MM.1S (cell line): ENCODE data around the gene FAM241A.

Source experiments
- DNase-seq: peaks from one replicate; pipeline ENCODE4 v3.0.0-alpha.2; 2015
- H2AFZ ChIP-seq: fragments of 300-600 bp; sonication (generic); 2 replicates; pipeline ENCODE4 v1.6.0; 2016; ENCODE audit warnings: antibody characterized with exemption, low read length
- H3F3A ChIP-seq: fragments of 300-600 bp; sonication (generic); 2 replicates; pipeline ENCODE4 v1.6.1; 2016; ENCODE audit warnings: mild to moderate bottlenecking, antibody characterized with exemption, low read length, moderate library complexity, mixed read lengths; ENCODE audit not compliant: insufficient read depth
- H3K27ac ChIP-seq: fragments of 300-600 bp; sonication (generic); 2 replicates; pipeline ENCODE4 v1.5.1; 2016; ENCODE audit warnings: mild to moderate bottlenecking, low read length
- H3K27me3 ChIP-seq: fragments of 300-600 bp; sonication (generic); replicated peaks from 2 replicates; pipeline ENCODE4 v1.6.0; 2016; ENCODE audit warnings: low read length; ENCODE audit not compliant: insufficient read depth
- H3K36me3 ChIP-seq: fragments of 300-600 bp; sonication (generic); replicated peaks from 2 replicates; pipeline ENCODE4 v1.6.1; 2016; ENCODE audit warnings: mild to moderate bottlenecking, low read length, mixed read lengths; ENCODE audit not compliant: insufficient read depth
- H3K4me1 ChIP-seq: fragments of 300-600 bp; sonication (generic); 2 replicates; pipeline ENCODE4 v1.6.1; 2016; ENCODE audit warnings: low read length, mixed read lengths
- H3K4me2 ChIP-seq: fragments of 300-600 bp; sonication (generic); 2 replicates; pipeline ENCODE4 v1.6.0; 2016; ENCODE audit warnings: low read depth, low read length
- H3K4me3 ChIP-seq: fragments of 300-600 bp; sonication (generic); 2 replicates; pipeline ENCODE4 v1.5.1; 2016; ENCODE audit warnings: low read length, mixed read lengths
- H3K79me2 ChIP-seq: fragments of 300-600 bp; sonication (generic); 2 replicates; pipeline ENCODE4 v1.6.1; 2016; ENCODE audit warnings: mixed run types, low read length, mixed read lengths
- H3K9ac ChIP-seq: fragments of 300-600 bp; sonication (generic); 2 replicates; pipeline ENCODE4 v1.6.1; 2016; ENCODE audit warnings: low read length, mixed read lengths
- H3K9me2 ChIP-seq: fragments of 300-600 bp; sonication (generic); replicated peaks from 2 replicates; pipeline ENCODE4 v1.6.1; 2016; ENCODE audit warnings: mild to moderate bottlenecking, low read length, mixed read lengths; ENCODE audit not compliant: insufficient read depth
- H3K9me3 ChIP-seq: fragments of 300-600 bp; sonication (generic); replicated peaks from 2 replicates; pipeline ENCODE4 v1.6.1; 2016; ENCODE audit warnings: mild to moderate bottlenecking, low read length, mixed read lengths; ENCODE audit not compliant: insufficient read depth
- H4K20me1 ChIP-seq: fragments of 300-600 bp; sonication (generic); 2 replicates; pipeline ENCODE4 v1.6.1; 2016; ENCODE audit warnings: mild to moderate bottlenecking, low read length, moderate library complexity, mixed read lengths; ENCODE audit not compliant: insufficient read depth
- CTCF ChIP-seq: fragments of 300-600 bp; sonication (generic); IDR thresholded peaks from 2 replicates; pipeline ENCODE4 v1.5.1; 2016; ENCODE audit warnings: antibody characterized with exemption, low read length, mixed read lengths
- EZH2 ChIP-seq: fragments of 300-600 bp; sonication (generic); optimal IDR thresholded peaks from 2 replicates; pipeline ENCODE3; 2017; ENCODE audit warnings: low read depth, mild to moderate bottlenecking, antibody characterized with exemption, low read length, mixed read lengths
- EZH2phosphoT487 ChIP-seq: fragments of 300-600 bp; sonication (generic); IDR thresholded peaks from 2 replicates; pipeline ENCODE4 v1.6.1; 2018; ENCODE audit warnings: antibody characterized with exemption, low read length

Gene FAM241A

GRCh38 chr4:112127803-112128202 lies 17.5 kb upstream of the FAM241A start:
- no peaks in the 10 kb centered on the region for H3K36me3 ChIP-seq
- H3K9me3 ChIP-seq = no peaks in the 10 kb centered on the region
- no peaks in the 10 kb centered on the region for H4K20me1 ChIP-seq
- H3K79me2 ChIP-seq = no peaks in the 10 kb centered on the region
- no peaks in the 10 kb centered on the region for H3K9me2 ChIP-seq
- H3K27me3 ChIP-seq = no peaks in the 10 kb centered on the region
- no peak overlapping the region for H3K27ac ChIP-seq
- no peak overlapping the region for H3K4me3 ChIP-seq
- no peak for TF ChIP-seq EZH2
- no peak for TF ChIP-seq CTCF
- TF ChIP-seq EZH2phosphoT487 = no peak
- no peaks in the 10 kb centered on the region for H3K4me1 ChIP-seq
- no peaks in the 10 kb centered on the region for H3F3A ChIP-seq
- no peak overlapping the region for H3K4me2 ChIP-seq
- H2AFZ ChIP-seq = no peak overlapping the region
- no peak for DNase-seq
- H3K9ac ChIP-seq = no peak overlapping the region

GRCh38 chr4:112128452-112128851 lies 16.8 kb upstream of the FAM241A start:
- no peak overlapping the region for H2AFZ ChIP-seq
- no peak overlapping the region for H3K9ac ChIP-seq

DNA sequence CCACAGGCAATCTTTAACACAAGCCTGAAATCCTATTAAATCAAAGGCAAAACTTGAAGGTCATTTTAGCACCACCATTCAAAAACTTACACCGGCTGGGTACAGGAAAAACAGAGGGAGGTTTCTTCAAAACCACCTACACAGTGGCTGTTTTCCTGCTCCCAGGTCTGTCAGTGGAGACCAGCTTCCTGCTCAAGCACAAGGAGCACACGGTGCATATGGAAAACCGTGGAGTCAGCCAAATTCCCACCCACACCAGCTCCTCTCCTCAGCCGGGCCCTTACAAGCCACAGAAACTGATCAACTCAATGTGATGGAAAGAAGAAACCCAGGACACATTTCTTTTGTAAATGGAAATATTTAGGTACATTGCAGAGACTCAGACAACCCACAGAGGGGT lies 14.3 kb upstream of the FAM241A start:
- Histone ChIP-seq H3F3A (no peaks in the 10 kb centered on the region), H2AFZ (no peak overlapping the region), H3K9me3 (no peaks in the 10 kb centered on the region), H3K79me2 (no peaks in the 10 kb centered on the region), H3K4me2 (no peak overlapping the region), H3K9ac (no peak overlapping the region), H3K36me3 (no peaks in the 10 kb centered on the region), H4K20me1 (no peaks in the 10 kb centered on the region), H3K27me3 (no peaks in the 10 kb centered on the region), H3K4me1 (no peaks in the 10 kb centered on the region), H3K27ac (no peak overlapping the region), H3K4me3 (no peak overlapping the region), H3K9me2 (no peaks in the 10 kb centered on the region)
- no peak for DNase-seq
- no peak for TF ChIP-seq CTCF
- no peak for TF ChIP-seq EZH2
- no peak for TF ChIP-seq EZH2phosphoT487

More at GRCh38 chr4:112128452-112128851, 16.8 kb upstream of the FAM241A start:
- Histone ChIP-seq H3K9me3 (no peaks in the 10 kb centered on the region), H3K36me3 (no peaks in the 10 kb centered on the region), H3K9me2 (no peaks in the 10 kb centered on the region), H4K20me1 (no peaks in the 10 kb centered on the region), H3K4me1 (no peaks in the 10 kb centered on the region), H3K27ac (no peak overlapping the region), H3F3A (no peaks in the 10 kb centered on the region), H3K27me3 (no peaks in the 10 kb centered on the region), H3K4me3 (no peak overlapping the region), H3K4me2 (no peak overlapping the region), H3K79me2 (no peaks in the 10 kb centered on the region)
- TF ChIP-seq EZH2phosphoT487 = no peak
- no peak for TF ChIP-seq CTCF
- TF ChIP-seq EZH2 = no peak
- DNase-seq = no peak
